ENCODE data around the gene SLC22A12. TPM values are rescaled to one million over a fixed set of nuclear protein-coding genes. Genes with fewer than 3 reads are reported as not detected.

The SLC22A12 gene
- total and polyA plus RNA-seq, 2 experiments from 2014 or later: not detected

DNA sequence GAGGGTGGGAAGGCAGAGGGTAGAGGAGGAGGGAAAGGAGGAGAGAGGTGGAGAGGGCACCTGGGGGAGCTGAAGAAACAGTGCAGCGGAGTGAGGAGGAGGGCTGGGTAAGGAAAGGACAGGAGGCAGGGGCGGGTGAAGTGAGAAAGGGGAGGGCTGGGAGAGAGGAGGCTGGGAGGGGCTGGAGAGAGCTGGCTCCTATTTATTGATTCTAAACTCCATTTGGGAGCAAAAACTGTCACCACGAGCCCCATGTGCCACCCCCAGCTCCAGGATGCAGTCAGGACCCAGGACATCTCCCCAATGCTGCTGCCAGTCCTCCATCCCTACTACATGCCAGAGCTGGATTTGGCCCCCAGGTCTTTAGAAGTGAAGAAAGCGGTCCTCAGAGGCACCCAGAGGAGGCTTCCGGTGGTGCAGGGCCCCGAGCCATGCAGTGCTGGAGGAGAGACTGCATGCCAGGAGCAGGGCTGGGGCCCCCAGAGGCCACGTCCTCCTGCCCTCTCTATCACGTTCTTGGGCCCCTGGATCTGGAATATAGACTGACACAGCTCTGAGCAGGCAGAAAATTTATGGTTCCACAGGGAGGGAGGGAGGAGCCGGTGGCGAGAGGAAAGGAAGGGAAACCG is 53.7 kb downstream of the SLC22A12 start:
- H3K27me3 Mint-ChIP-seq (ENCODE audit: insufficient read depth, low read depth, poor library complexity): peaks cover 31% of the 10 kb centered on the region
- Histone ChIP-seq H4K20me1 (replicated peaks; ENCODE audit: insufficient read depth) (no peaks in the 10 kb centered on the region; the same call in 1 of the 2 replicates), H2AFZ (peak overlapping the region; percentile 59; the same call in 1 of the 2 replicates), H3K9me2 (ENCODE audit: insufficient read depth) (no peaks in the 10 kb centered on the region), H3K4me1 (ENCODE audit: insufficient read depth) (peaks cover 31% of the 10 kb centered on the region), H3K27me3 (ENCODE audit: insufficient read depth) (peaks cover 57% of the 10 kb centered on the region), H3K79me2 (replicated peaks; ENCODE audit: insufficient read depth) (no peaks in the 10 kb centered on the region), H3K4me3 (peak overlapping the region; percentile 77), H3K27ac (ENCODE audit: low read depth) (no peak overlapping the region), H3F3A (replicated peaks; ENCODE audit: low read depth) (0 out of 2 replicates have a peak, but pooled peaks cover 3% of the 10 kb centered on the region), H3K36me3 (ENCODE audit: insufficient read depth) (no peaks in the 10 kb centered on the region), H3K4me2 (peak overlapping the region; percentile 90)
- peaks cover 31% of the 10 kb centered on the region for H3K4me1 Mint-ChIP-seq
- TF ChIP-seq, protein P1, sequence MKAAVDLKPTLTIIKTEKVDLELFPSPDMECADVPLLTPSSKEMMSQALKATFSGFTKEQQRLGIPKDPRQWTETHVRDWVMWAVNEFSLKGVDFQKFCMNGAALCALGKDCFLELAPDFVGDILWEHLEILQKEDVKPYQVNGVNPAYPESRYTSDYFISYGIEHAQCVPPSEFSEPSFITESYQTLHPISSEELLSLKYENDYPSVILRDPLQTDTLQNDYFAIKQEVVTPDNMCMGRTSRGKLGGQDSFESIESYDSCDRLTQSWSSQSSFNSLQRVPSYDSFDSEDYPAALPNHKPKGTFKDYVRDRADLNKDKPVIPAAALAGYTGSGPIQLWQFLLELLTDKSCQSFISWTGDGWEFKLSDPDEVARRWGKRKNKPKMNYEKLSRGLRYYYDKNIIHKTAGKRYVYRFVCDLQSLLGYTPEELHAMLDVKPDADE (IDR thresholded peaks at IDR 0.05): no peak
- TF ChIP-seq ZNF331 (CRISPR knock-in tag; IDR thresholded peaks at IDR 0.05; ENCODE audit: low read depth) (no peak), CREB1 (CRISPR knock-in tag; IDR thresholded peaks at IDR 0.05; ENCODE audit: low read depth) (no peak)
- TF ChIP-seq, protein P2, sequence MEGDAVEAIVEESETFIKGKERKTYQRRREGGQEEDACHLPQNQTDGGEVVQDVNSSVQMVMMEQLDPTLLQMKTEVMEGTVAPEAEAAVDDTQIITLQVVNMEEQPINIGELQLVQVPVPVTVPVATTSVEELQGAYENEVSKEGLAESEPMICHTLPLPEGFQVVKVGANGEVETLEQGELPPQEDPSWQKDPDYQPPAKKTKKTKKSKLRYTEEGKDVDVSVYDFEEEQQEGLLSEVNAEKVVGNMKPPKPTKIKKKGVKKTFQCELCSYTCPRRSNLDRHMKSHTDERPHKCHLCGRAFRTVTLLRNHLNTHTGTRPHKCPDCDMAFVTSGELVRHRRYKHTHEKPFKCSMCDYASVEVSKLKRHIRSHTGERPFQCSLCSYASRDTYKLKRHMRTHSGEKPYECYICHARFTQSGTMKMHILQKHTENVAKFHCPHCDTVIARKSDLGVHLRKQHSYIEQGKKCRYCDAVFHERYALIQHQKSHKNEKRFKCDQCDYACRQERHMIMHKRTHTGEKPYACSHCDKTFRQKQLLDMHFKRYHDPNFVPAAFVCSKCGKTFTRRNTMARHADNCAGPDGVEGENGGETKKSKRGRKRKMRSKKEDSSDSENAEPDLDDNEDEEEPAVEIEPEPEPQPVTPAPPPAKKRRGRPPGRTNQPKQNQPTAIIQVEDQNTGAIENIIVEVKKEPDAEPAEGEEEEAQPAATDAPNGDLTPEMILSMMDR (conservative IDR thresholded peaks at IDR 0.05; ENCODE audit: low read depth in 2 of 2): peak in 1 of 2 experiments; percentile 40; a peak in 2 of 4 replicates
- peak overlapping the region; percentile 81 for H3K4me3 Mint-ChIP-seq
- DNase-seq (ENCODE audit: low spot score): peak; percentile 71
- H3K36me3 Mint-ChIP-seq (ENCODE audit: low read depth): no peaks in the 10 kb centered on the region
- H3K27ac Mint-ChIP-seq: no peak overlapping the region
- ATAC-seq: peak; percentile 64
- no peaks in the 10 kb centered on the region for H3K9me3 Mint-ChIP-seq

GRCh38 chr11:64647019-64647779 is 56.2 kb downstream of the SLC22A12 start:
- H3K4me1 Mint-ChIP-seq: peaks cover 31% of the 10 kb centered on the region
- peaks cover 35% of the 10 kb centered on the region for H3K27me3 Mint-ChIP-seq (ENCODE audit: insufficient read depth, low read depth, poor library complexity)
- no peak for DNase-seq (ENCODE audit: low spot score)
- TF ChIP-seq ZNF331 (CRISPR knock-in tag; IDR thresholded peaks at IDR 0.05; ENCODE audit: low read depth) (no peak), CREB1 (CRISPR knock-in tag; IDR thresholded peaks at IDR 0.05; ENCODE audit: low read depth) (no peak), EZH2phosphoT487 (IDR thresholded peaks at IDR 0.05; ENCODE audit: unreplicated experiment) (no peak), JUNB (IDR thresholded peaks at IDR 0.05; ENCODE audit: unreplicated experiment) (no peak), POLR2AphosphoS5 (IDR thresholded peaks at IDR 0.05; ENCODE audit: low read depth) (no peak), ZNF114 (CRISPR knock-in tag; IDR thresholded peaks at IDR 0.05) (no peak), EZH2 (IDR thresholded peaks at IDR 0.05; ENCODE audit: low read depth, unreplicated experiment) (no peak), REST (IDR thresholded peaks at IDR 0.05; ENCODE audit: unreplicated experiment) (no peak)
- TF ChIP-seq, protein P1 (IDR thresholded peaks at IDR 0.05): no peak
- TF ChIP-seq, protein P2 (conservative IDR thresholded peaks at IDR 0.05; ENCODE audit: low read depth in 2 of 2): no peak

More at GRCh38 chr11:64647019-64647779, 56.2 kb downstream of the SLC22A12 start:
- Histone ChIP-seq H3K4me1 (ENCODE audit: insufficient read depth) (peaks cover 24% of the 10 kb centered on the region), H3K9me2 (ENCODE audit: insufficient read depth) (no peaks in the 10 kb centered on the region), H3K27me3 (ENCODE audit: insufficient read depth) (peaks cover 33% of the 10 kb centered on the region), H3K27ac (ENCODE audit: low read depth) (no peak overlapping the region), H3K36me3 (ENCODE audit: insufficient read depth) (no peaks in the 10 kb centered on the region), H3K4me2 (no peak overlapping the region), H3K79me2 (replicated peaks; ENCODE audit: insufficient read depth) (no peaks in the 10 kb centered on the region), H3F3A (replicated peaks; ENCODE audit: low read depth) (0 out of 2 replicates have a peak, but pooled peaks cover 3% of the 10 kb centered on the region), H4K20me1 (replicated peaks; ENCODE audit: insufficient read depth) (no peaks in the 10 kb centered on the region; the same call in 1 of the 2 replicates), H2AFZ (no peak overlapping the region), H3K4me3 (no peak overlapping the region)
- Mint-ChIP-seq H3K4me3 (no peak overlapping the region; the same call in 2 of the 3 replicates), H3K27ac (no peak overlapping the region), H3K9me3 (no peaks in the 10 kb centered on the region), H3K36me3 (ENCODE audit: low read depth) (no peaks in the 10 kb centered on the region)
- ATAC-seq: no peak
